ENCODE data around the gene AP1S2. TPM values are rescaled to one million over a fixed set of nuclear protein-coding genes. Genes with fewer than 3 reads are reported as not detected.

The AP1S2 gene
- total and polyA plus RNA-seq, 2 of the 8 experiments (the other 6 are each of a cell fraction or from before 2014, with no cell fraction given): 88.2 to 237 TPM

DNA sequence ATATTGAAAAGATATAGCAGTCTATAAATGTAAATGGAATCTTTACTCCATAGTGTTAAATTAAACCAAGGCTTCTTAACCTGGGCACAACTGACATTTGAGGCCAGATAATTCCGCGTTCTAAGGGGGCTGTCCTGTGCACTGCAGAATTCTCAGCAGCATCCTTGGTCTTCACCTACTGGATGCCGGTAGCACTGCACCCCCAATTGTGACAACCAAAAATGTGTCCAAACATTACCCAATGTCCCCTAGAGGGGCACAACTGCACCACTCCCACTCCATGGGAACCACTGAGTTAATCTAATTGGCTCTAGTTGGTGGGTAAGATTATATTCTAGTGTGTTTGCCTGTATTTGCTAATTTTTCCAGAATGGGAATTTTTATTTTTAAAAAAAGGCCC, 16.6 kb downstream of the AP1S2 start (continued):
- TF ChIP-seq, protein P1, sequence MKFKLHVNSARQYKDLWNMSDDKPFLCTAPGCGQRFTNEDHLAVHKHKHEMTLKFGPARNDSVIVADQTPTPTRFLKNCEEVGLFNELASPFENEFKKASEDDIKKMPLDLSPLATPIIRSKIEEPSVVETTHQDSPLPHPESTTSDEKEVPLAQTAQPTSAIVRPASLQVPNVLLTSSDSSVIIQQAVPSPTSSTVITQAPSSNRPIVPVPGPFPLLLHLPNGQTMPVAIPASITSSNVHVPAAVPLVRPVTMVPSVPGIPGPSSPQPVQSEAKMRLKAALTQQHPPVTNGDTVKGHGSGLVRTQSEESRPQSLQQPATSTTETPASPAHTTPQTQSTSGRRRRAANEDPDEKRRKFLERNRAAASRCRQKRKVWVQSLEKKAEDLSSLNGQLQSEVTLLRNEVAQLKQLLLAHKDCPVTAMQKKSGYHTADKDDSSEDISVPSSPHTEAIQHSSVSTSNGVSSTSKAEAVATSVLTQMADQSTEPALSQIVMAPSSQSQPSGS (IDR thresholded peaks at IDR 0.05; ENCODE audit: low read length): no peak
- no peak for TF ChIP-seq HDAC6 (IDR thresholded peaks at IDR 0.05; ENCODE audit: low read depth, low read length)
- no peak for TF ChIP-seq SP4 (IDR thresholded peaks at IDR 0.05; ENCODE audit: low read length)
- no peak for TF ChIP-seq BACH1 (IDR thresholded peaks at IDR 0.05; ENCODE audit: low read length)
